HG02840 (cell line): Measurements from ENCODE around the gene DYNC1I1.

Experiments
- ATAC-seq: cut with Tn5 transposase; IDR thresholded peaks from one replicate; pipeline ENCODE4 v1.9.1; 2021; ENCODE audit warnings: mild to moderate bottlenecking, moderate library complexity, moderate number of reproducible peaks; ENCODE audit not compliant: unreplicated experiment, low FRiP score

The DYNC1I1 gene

DNA sequence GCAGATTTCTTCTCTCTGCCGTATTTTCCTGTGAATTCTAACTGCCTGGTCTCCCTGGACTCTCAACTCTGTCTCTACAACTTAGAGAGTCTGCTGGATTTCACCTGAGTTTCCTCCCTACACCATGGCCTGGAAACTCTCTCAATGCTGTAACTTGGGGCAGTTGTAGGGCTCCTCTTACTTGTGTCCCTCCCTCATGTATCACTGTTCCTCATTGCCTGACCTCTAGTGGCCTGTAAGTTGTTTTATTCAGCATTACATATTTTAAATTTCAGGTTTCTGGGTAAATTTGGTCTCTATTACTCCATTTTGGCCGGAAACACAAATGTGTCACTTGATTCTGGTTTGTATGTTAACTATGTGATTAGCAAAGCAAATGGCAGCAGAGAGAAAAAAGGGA lies 70.9 kb downstream of the DYNC1I1 start:
- no peak for ATAC-seq

DNA sequence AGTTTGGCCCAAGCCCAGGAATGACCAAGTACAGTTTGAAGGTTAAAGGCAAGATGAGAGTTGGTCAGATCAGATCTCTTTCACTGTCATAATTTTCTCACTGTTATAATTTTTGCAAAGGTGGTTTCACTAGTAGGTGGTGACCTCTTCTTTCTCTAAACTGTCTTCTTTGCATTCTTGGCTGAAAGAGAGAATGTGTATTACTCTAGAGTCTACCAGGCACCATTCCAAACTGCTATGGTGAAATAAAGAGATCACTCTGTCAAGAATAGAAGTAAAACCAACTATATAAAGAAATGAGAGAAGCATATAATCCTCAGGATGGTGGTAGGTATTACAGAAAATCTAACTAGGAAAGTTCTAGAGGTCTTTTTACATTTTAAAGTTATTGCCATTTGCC lies 72.7 kb downstream of the DYNC1I1 start:
- ATAC-seq = no peak

DNA sequence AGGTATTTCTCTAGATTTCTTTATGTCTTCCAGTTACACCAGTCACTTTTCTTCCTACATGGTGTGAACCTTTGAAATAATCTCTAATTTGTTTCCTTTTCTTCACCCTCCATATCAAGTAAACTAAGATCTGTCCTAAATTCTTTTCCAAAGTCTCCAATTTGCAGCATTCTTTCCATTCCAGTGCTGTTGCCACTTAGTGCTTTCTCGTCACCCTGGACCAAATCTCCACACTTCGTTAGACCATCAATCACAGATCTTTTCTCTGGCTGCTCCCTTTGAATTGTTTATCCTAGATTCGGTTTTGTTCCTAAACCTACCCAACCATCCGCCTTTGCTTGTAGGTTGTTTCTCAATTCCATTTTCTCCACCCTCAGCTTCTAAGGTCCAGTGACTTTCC lies 74.7 kb downstream of the DYNC1I1 start:
- no peak for ATAC-seq

DNA sequence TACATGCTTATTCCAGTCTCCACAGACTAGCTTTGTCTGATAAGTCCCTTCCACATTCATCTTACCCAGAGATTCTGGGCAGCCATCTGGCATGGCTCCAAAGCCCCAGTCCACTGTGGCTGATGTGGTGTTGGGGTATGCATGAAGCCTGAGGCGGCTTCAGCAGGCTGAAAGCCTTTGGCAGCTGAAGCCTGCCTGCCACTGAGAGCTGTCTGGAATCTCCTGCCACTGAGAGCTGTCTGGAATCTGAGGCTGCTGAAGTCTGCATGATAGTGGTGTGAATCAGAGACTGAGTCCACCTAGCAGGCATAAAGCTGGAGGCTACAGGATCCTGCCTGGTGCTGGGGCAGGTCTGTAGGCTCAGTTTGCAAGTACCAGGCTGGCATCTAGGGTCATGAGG lies 87.1 kb downstream of the DYNC1I1 start:
- ATAC-seq = no peak

DNA sequence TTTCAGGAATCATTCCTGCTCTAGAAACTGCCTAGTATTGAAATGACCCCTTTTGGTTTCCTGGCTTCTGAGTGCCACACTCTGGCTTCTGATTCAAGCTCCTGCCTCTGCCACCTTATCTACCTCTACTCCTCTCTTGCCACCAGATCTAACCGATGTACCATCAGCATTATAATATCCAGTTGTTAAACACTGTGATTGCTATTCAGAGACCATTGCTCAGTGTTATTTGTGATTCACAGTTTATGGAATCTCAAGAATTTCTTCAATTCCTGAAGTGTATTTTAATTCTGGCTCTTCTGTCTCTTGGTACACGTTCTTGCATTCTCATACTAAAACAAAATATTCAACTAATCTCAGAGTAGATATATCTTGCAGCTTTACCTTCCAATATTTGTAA lies 88.7 kb downstream of the DYNC1I1 start:
- ATAC-seq = no peak

DNA sequence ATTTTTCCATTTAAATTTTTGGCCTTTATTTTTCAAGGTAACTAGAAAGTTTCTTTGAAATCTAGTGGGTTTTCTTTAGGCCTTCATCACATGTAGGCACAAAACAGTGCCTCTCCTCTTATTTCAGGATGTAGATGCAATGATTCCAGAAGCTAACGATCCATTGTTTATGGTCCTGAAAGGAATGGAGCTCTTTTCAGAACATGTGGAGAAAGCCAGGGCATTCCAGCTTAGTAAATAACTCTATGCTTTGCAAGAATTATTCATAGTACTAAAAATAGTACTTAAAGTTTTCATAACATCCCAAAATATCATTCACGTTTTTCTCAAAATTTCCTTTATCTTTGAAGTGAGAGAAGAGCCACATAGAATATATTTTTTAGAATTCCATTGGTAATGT lies 91.3 kb downstream of the DYNC1I1 start:
- no peak for ATAC-seq

DNA sequence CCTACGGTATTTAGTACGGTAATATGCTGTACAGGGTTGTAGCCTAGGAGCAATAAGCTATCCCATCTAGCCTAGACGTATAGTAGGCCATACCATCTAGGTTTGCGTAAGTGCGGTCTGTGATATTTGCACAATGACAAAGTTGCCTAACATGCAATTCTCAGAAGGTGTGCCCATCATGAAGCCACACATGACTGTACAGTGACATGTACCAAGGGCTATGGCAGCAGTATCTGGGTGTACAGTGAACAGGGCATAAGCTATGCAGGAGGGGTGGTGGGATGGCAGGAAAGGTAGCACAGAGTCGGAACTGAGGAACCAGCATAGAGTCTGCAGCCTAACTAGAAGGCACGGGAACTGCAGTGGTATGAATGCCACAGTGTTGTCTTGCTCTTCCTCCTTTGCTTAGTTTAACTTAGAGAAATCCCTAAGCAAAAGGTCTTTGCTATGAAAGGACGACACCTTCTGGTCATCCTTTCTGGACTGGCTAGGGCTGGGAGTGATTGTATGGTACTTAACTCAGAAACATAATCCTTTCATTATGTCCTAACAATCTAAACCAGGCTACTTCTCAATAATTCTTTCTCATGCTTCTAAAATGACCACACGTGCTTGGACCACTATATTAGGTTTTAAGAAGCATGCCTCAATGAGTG lies 93.5 kb downstream of the DYNC1I1 start:
- no peak for ATAC-seq

DNA sequence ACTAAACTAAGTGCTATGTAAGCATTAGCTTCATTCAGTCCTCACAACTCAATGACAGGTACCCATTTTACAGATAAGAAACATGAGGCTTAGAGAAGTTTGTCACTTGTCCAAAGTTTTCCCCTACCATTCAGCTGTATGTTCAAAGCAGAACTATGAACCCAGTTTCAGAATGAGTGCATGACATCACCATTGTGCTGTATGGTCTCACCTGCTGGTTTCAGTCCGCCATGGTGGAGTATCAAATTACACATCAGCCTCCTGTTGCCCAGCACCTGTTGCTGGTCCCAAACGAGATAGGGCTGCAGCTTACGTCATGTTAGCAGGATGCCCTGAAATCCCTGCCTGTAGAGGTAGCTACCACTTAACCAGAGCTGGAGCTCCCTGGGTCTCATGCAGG lies 95.0 kb downstream of the DYNC1I1 start:
- peak; percentile 77 for ATAC-seq

DNA sequence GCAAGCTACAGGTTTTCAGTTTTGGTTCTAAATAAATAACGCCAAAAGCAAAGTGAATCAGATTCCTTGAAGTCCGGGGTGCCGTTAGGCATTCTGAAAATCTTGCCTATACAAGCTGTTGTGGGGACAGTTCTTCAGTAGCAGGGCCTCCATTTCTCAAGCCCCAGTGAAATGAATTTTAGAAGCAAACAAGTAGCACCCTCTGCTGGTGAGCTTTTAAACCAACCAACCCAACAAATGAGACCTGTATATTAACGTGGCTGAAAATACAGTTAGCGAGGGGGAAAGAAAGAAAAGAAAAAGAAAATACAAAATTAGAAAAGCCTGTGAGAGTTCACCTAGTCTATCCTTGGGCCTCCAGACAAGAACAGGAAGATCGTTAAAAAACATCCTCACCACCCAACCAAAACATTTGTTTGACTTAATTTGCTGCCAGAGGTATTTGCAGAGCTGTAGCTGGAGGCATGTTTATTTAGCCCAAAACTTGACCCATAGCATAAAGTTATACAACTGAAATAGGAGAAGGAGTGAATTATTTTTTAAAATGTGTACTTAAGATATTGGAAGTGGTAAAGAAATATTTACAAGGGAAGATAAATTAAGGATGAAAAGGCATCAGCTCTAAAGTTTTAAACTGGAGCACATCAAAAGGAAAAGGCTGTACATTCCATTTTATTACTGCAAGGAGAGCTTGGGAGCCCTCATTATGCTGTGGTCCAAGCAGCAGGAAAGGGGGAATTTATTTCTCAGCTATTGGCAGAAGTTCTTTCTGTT lies 98.9 kb downstream of the DYNC1I1 start:
- ATAC-seq = no peak

DNA sequence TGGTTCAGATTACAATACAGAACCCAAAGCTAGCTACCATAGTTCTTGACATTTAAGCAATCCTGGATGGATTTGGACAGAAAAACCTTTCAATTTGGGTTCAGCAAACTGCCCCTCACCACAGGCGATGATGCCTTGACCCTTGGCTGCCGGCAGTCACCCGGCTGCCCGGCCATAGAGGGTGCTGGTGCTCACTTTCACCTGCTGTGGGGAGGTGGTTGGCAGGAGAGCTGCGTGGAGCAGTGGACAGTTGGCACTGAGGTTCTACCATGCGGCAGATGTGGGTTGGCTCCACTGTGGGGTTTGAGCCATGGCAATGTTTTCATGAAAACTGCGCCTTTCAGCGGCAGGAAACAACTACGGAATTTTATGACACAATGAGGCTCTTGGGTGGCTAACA lies 99.5 kb downstream of the DYNC1I1 start:
- no peak for ATAC-seq

DNA sequence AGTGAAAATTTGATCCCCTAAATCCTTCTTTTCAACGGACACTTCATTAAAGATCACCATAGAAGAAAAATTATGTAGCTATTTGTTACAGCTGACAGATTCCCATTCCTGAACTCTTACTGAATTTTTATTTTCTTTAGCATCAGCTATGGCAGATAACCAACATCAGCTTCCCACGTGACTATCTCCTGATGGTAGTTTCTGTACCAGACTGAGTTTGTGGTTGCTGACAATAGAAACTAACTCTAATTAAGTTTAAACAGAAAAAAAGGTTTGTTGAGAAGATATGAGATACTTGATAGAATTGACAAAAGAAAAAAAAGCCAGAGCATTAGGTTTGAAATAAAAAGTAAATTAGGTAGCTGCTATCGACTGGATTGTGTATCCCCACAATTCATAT lies 101.8 kb downstream of the DYNC1I1 start:
- ATAC-seq = no peak

DNA sequence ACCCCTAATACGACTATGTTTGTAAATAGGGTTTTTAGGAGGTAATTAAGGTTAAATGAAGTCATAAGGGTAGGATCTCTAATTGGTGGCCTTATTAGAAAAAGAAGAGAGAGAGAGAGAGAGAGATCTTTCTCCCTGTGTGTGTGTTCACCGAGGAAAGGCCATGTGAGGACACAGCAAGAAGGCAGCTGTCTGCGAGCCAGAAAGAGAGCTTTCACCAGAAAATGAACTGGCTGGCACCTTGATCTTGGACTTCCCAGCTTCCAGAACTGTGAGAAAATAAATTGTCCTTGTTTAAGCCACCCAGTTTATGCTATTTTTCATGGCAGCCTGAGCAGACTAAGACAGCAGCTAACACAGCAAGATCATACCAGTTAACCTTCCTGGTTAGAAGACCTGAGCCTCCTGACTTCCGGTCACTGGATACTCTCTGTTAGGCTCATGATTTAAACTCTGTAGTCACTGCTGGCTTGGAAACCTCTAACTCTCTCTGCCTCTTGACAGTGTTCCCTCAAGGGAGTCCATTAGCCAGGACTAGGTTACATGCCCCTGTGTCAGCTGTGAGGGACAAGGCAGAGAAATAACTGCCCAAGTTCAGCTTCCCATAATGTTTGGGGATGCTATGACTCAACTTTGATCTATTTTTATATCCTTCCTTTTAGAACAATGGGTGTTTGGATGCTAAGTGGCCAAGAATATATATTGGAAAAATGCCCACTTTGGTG lies 102.3 kb downstream of the DYNC1I1 start:
- ATAC-seq = no peak

DNA sequence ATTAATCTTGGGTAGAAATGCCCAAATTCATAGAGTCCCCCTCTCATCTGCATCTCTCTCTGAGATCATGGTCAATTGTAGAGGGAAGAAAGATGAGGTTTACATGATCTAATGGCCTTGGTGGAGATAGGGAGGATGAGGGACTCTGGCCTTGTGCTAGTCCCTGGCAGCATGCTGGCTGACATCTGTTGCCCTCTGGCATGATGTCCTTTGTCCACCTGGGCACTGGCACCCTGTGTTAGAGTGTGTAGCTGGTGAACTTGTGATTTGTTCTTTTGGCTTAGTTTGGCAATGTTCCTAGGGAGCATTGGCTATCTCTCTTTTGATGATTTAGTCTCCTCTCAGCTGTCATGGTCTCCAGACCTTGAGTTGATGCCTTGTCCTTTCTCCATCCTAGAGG lies 103.2 kb downstream of the DYNC1I1 start:
- no peak for ATAC-seq

DNA sequence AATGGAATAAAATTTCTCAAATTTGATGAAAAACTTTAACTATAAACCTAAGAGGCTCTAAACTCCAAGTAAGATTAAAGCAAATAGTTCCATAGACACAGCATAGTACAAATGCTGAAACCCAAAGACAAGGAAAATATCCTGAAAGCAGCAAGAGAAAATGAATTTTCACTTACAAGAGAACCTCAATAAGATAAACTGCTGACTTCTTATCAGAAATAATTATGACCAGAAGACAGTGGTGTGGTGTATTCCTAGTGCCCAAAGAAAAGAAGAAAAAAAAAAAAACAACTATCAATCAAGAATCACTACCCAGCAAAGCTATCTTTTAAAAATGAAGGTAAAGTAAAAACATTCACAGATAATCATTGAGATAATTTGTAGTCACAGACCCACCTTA lies 106.3 kb downstream of the DYNC1I1 start:
- no peak for ATAC-seq

DNA sequence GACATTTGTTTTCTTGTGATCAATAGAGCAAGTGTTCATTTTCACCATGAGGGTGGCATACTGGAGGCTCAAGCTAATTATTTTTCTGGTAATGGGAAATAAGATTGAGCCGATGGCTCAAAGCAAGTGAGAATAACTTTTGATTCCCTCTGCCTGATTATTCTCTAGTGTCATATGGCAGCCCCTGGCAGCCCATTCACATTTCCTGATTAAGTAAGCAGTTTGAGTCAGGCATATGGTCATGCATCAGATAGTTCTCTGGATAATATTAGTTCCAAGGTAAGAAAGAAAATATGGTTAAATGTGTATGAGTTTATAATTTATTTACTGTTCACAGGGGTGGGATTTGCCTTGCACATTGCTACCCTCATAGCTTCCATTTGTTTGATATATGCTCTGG lies 109.2 kb downstream of the DYNC1I1 start:
- ATAC-seq = no peak

DNA sequence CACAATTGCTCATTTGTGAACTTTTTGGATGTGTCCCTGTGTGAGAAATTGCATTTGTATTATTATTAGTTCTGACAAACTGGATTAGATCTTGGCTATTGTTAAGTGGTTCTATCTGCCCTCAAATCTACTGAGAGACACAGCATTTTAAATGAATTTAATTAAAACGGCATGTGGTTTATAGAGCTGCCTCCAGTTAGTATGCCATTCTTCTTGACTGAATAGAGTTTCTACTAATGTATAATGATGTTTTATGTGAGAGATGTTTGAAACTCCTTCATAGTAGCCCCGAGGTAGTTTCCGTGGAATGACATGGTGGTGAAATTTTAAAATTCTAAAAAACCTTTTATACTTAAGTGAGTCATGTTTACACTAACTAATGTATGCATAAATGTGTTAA lies 110.9 kb downstream of the DYNC1I1 start:
- ATAC-seq = no peak

DNA sequence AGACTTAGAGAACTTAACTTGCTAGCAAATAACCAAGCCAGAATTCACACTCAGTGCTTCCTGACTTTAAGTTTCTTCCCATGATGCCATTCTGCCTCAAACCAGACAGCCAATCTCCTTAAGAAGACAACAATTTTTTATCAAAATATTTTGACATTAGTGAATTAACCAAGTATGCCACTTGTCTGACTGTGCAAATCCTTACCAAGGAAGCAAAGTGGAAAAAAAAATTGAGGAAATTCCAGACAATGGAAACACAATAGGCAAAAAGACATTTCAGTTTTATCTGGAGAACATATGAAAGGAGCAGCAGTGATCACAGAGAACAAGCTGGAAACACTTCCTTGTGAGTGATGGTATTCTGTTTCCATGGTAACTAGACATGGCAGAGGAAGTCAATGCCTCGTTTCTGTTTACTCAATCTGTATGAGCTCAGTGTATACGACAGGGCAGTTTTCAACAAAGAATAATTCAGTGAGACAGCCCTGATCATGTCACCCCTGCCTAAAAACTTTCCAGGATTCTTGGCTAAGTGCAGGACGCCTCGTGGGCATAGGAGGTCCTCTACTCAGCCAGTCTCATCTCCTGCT lies 114.2 kb downstream of the DYNC1I1 start:
- ATAC-seq = no peak

DNA sequence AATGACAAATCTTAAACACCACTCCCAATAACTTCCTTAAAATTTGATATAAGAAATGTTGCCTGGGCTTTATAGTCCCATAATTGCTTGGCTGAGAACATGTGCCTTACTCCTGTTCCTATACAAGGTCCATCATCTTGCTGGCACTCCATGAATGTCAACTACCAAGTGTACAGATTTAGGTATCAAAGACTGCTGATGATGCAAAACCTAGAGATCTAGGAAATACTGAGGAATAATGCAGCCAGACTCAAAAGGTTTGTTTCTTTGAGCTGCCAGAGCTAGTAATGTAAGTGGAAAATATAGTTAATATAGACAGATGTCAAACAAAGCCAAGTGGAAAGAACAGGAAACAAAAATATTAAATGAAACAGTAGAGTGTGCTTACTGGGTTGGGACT lies 121.1 kb downstream of the DYNC1I1 start:
- no peak for ATAC-seq

DNA sequence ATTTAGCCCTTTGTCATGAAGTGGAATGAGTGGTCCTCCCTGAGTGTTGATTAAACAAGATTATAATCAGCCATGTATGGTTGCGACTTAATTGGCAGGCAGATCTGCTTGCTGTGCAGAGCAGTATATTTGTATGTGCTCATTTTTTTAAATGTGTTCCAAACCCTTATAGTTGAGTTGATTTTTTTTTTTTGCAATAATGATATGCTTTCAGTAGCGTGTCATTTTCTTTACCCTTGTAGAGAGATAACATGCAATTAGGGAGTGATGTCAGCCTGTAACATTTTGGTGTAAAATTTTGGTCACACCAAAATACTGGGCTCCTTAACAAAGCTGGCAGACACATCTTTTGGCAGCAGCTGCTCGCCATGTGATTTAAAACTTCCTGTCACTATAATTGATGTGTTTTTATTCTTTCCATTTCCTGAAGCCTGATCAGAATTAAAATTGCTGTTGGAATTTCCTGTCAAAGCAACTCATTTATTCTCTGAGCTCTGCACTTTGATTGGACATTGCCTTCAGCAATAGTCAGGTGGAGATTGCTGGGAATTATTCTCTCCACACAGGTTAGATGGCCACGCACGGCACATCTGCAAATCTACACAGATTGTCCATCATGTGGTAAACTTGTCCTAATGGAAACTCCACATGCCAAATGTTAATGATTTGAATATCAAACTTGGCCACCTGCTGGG lies 125.3 kb downstream of the DYNC1I1 start:
- no peak for ATAC-seq

DNA sequence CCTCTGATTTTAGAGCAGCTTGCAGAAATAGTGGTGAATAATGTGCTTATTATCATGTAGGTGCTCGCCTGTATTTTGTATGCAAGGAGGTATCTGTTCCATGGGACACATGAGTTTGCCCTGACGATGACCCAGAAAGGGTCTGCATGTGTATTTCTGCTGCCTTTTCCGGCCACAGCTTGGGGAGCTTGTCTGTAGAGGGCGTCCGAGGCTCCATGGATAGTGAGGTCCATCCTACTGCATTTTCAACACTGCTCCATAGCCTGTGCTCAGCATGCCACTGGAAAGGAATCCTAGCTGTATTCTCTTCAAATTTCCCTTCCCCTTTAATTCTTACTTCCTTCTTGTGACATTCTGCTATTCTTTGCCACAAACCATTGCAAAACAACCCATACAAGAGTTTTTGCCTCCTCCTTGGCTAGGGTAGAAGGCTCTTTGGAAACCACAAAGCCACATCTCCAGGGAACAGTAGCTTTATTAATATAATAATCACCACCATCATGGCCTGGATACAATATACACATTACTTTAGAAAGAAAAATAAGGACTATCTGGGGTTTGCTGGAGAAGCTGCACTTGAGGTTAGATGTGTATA lies 127.7 kb downstream of the DYNC1I1 start:
- ATAC-seq = no peak
